C1 segment of cervical spinal cord (tissue), 14 donors: ENCODE results near the gene CADM4.
"Not testable (repeated sequence)": the region's sequence is repeated elsewhere in the genome, so short reads cannot be mapped to it uniquely, and the experiment has no call there.

ENCODE experiments used
- DNase-seq, 14 donors: peaks; one replicate each; lab custom pipeline; 2025; lab: John Stamatoyannopoulos, UW

CADM4 gene

GRCh38 chr19:43589277-43589676 is 50.4 kb downstream of the CADM4 start:
- DNase-seq, result no peak

DNA sequence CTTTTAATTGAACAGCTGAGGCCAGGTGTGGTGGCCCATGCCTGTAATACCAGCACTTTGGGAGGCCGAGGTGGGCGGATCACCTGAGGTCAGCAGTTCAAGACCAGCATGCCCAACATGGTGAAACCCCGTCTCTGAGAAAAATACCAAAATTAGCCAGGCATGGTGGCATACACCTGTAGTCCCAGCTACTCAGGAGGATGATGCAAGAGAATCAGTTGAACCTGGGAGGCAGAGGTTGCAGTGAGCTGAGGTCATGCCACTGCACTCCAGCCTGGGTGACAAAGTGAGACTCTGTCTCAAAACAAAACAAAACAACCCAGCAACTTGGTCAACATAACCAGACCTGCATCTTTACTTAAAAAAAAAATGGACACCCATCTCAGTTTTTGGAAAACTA is 52.6 kb downstream of the CADM4 start:
- DNase-seq, result not testable (repeated sequence)

DNA sequence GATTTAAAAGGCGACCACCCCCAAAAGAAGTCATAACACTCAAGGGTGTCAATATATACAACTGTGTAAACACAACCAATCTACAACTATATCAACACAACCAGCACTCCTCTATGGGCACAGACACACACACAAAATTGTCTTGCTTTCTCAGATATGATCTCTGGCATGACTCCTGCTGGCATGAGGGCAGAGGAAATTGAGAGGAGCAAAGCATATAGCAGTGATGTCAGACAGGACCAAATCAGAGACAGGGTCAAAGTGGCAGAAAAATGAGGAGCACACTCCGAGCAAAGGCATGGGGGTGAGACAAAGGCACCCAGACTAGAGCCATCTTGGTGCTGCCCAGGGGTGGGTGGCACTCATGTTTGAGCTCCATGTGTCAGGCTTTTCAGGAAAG is 53.3 kb downstream of the CADM4 start:
- no peak for DNase-seq

DNA sequence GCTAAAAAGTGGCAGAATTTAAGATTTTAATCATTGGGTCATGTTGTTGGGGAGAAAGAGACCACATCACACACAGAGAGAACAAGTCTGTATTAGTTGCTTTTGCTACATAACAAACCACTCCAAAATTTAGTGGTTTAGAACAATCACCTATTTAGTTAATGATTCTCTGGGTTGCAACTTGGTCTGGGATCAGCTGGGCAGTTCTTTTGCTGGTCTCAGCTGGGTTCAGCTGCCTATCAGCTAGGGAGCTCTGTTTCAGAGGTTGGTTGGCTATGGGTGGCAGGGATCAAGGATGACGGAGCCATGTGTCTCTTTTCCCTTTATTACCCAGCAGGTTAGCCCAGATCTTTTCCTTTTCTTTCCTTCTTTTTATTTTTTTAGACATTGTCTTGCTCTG is 55.2 kb downstream of the CADM4 start:
- DNase-seq, result no peak

- no peak for DNase-seq
Observed at GRCh38 chr19:43582495-43582894, 57.2 kb downstream of the CADM4 start.

DNA sequence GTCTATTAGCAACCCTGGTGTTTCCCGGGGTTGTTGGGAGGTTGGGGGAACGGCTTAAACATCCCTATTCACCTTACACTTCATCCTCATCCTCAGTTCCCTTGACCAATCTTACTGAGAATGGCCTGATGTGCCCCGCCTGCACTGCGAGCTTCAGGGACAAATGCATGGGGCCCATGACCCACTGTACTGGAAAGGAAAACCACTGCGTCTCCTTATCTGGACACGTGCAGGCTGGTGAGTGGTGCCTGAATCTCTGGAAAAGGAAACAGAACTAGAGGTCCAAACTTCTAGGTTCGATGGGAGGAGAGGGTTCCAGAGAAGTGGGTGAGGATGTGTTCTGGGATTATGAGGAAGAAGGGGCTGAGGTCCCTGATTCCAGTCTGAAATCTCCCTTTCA is 58.2 kb downstream of the CADM4 start:
- DNase-seq, result no peak

GRCh38 chr19:43578787-43579186 is 60.9 kb downstream of the CADM4 start:
- DNase-seq, result no peak

- DNase-seq, result peak in 1 of 14 donors; percentile 32
Observed at GRCh38 chr19:43575955-43576878, 63.4 kb downstream of the CADM4 start.

DNA sequence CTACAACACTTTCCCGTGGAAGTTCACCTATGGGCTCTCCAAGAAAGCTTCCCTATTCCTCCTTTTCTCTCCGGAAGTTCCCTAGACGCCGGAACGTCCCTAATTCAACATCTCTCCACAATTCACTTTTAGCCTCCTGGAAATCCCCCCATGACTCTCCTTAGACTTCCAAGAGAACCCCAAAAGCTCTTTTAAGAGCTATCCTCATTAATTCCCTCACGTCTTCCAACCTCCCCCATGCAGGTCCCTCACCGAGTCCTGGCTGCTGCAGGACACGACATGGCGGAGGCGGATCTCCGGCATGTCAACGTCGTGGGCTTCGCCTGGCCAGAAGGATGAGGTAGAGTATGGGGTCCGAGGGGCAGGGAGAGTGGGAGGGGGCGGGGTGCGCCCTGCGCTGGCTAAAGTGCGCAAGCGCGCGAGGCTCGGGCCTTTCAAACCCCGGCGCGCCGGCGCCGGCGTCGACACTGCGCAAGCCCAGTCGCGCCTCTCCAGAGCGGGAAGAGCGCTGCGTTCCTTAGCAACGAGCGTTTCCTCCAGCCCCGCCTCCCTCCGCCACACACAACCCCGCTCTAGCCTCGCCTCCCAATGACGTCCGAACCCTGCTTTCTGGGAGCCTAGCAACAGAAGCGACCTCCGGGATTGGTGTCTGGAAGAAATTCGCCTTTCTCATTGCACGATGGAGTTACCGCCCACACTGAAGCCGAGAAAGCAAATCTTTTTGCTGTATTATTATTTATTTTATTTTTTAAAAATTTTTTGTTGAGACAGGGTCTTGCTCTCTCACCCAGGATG is 64.3 kb downstream of the CADM4 start, which contains the start of the genes PINLYP and XRCC1:
Gene PINLYP, plus strand, starts transcription at position 646 of the 795 bp plus-strand sequence. CDS start 1,391 bp downstream, outside the sequence.
Gene XRCC1, minus strand, starts transcription at position 372 of the 795 bp plus-strand sequence. Its CDS starts 69 bp downstream, at position 303.
- DNase-seq, result peak; percentile 53 to 97 (median 90)

GRCh38 chr19:43574424-43575155 is 65.1 kb downstream of the CADM4 start:
- no peak for DNase-seq
